ENCODE results near the gene INPP5A. TPM values are rescaled to one million over a fixed set of nuclear protein-coding genes. Genes with fewer than 3 reads are reported as not detected.
A peak's percentile ranks its signal among the peaks of the same experiment; 100 is the strongest.

Gene INPP5A
- total RNA-seq, 2 donors from 2014 or later, result 20.7 to 26.7 TPM

GRCh38 chr10:132645247-132645530 is 107.6 kb downstream of the INPP5A start:
- 93 to 96% methylated on average over 14 of the region's 14 CpGs for WGBS, 2 experiments (ENCODE audit: insufficient coverage in 1 of 2, insufficient read length in 1 of 2)
- H3K27me3 ChIP-seq (ENCODE audit: control insufficient read depth, insufficient read depth, low read length, poor library complexity, severe bottlenecking), result no peaks in the 10 kb centered on the region
- H3K27me3 Mint-ChIP-seq (ENCODE audit: insufficient read depth), result no peaks in the 10 kb centered on the region
- no peak overlapping the region for H3K4me3 Mint-ChIP-seq
- no peaks in the 10 kb centered on the region for H3K9me3 ChIP-seq (ENCODE audit: control insufficient read depth, low read length)
- H3K36me3 Mint-ChIP-seq (ENCODE audit: low read depth), result no peaks in the 10 kb centered on the region
- DNase-seq, result no peak
- no peak overlapping the region for H3K9ac ChIP-seq (ENCODE audit: extremely low read depth, low read length, poor library complexity, severe bottlenecking)
- peaks cover 3% of the 10 kb centered on the region for H3K4me1 ChIP-seq (ENCODE audit: control insufficient read depth, insufficient read depth, low read length)
- H3K27ac ChIP-seq (ENCODE audit: low read depth, low read length), result no peak overlapping the region
- no peaks in the 10 kb centered on the region for H3K9me3 Mint-ChIP-seq
- no peak overlapping the region for H3K27ac Mint-ChIP-seq
- H3K4me3 ChIP-seq (ENCODE audit: low read length), result no peak overlapping the region
- H3K4me1 Mint-ChIP-seq, result peaks cover 5% of the 10 kb centered on the region
- no peaks in the 10 kb centered on the region for H3K36me3 ChIP-seq (ENCODE audit: control insufficient read depth, insufficient read depth, low read length)
- TF ChIP-seq, protein P1, sequence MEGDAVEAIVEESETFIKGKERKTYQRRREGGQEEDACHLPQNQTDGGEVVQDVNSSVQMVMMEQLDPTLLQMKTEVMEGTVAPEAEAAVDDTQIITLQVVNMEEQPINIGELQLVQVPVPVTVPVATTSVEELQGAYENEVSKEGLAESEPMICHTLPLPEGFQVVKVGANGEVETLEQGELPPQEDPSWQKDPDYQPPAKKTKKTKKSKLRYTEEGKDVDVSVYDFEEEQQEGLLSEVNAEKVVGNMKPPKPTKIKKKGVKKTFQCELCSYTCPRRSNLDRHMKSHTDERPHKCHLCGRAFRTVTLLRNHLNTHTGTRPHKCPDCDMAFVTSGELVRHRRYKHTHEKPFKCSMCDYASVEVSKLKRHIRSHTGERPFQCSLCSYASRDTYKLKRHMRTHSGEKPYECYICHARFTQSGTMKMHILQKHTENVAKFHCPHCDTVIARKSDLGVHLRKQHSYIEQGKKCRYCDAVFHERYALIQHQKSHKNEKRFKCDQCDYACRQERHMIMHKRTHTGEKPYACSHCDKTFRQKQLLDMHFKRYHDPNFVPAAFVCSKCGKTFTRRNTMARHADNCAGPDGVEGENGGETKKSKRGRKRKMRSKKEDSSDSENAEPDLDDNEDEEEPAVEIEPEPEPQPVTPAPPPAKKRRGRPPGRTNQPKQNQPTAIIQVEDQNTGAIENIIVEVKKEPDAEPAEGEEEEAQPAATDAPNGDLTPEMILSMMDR (conservative IDR thresholded peaks at IDR 0.05), result no peak

DNA sequence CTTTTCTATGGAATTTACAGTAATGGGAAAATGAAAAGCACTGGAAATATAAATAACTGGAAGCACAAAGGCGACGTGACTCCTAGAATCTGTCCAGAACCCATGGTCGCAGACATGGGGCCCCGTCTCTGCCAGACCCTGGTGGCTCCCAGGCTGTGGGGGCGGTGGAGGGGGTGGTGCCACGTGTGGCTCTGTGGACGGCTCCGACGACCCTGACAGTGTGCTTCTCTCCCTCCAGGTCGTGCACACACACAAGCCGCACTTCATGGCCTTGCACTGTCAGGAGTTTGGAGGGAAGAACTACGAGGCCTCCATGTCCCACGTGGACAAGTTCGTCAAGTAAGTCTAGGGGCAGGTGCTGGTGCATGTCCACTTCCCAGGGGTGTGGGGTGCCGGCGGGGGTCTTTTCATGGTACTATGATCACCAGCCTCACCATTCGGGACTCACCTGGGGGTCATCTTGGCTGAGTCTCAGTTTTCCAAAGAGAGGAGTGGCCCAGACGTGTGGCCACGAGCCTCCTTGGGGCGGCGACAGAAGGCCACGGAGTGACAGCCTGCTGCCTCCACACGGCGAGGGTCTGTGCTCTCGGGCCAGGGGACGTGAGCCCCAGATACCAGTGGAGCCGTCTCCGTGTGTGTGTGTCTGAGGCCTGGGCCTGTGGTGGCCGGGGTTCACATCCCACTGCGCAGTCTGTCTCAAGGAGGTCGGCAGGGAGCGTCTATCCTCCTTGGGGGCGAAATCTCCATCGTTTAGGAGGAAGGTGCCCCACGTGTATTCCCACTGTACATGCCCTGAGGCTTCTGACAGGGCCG is 108.2 kb downstream of the INPP5A start:
- Mint-ChIP-seq H3K27me3 (ENCODE audit: insufficient read depth) (no peaks in the 10 kb centered on the region), H3K4me1 (peaks cover 5% of the 10 kb centered on the region), H3K9me3 (no peaks in the 10 kb centered on the region), H3K27ac (no peak overlapping the region), H3K4me3 (no peak overlapping the region), H3K36me3 (ENCODE audit: low read depth) (no peaks in the 10 kb centered on the region)
- TF ChIP-seq, protein P1 (conservative IDR thresholded peaks at IDR 0.05), result no peak
- Histone ChIP-seq H3K9ac (ENCODE audit: extremely low read depth, low read length, poor library complexity, severe bottlenecking) (no peak overlapping the region), H3K4me3 (ENCODE audit: low read length) (no peak overlapping the region), H3K36me3 (ENCODE audit: control insufficient read depth, insufficient read depth, low read length) (no peaks in the 10 kb centered on the region), H3K9me3 (ENCODE audit: control insufficient read depth, low read length) (no peaks in the 10 kb centered on the region), H3K27ac (ENCODE audit: low read depth, low read length) (no peak overlapping the region), H3K4me1 (ENCODE audit: control insufficient read depth, insufficient read depth, low read length) (peaks cover 3% of the 10 kb centered on the region), H3K27me3 (ENCODE audit: control insufficient read depth, insufficient read depth, low read length, poor library complexity, severe bottlenecking) (no peaks in the 10 kb centered on the region)
- WGBS, 2 experiments (ENCODE audit: insufficient coverage in 1 of 2, insufficient read length in 1 of 2), result 95% methylated on average over 35 to 36 of the region's 36 CpGs
- DNase-seq, result peak; percentile 22

GRCh38 chr10:132646443-132647097 is 109.0 kb downstream of the INPP5A start:
- no peak overlapping the region for H3K27ac ChIP-seq (ENCODE audit: low read depth, low read length)
- DNase-seq, result no peak
- Mint-ChIP-seq H3K4me3 (no peak overlapping the region), H3K36me3 (ENCODE audit: low read depth) (no peaks in the 10 kb centered on the region), H3K27me3 (ENCODE audit: insufficient read depth) (no peaks in the 10 kb centered on the region), H3K4me1 (peaks cover 5% of the 10 kb centered on the region), H3K27ac (no peak overlapping the region), H3K9me3 (no peaks in the 10 kb centered on the region)
- no peak overlapping the region for H3K4me3 ChIP-seq (ENCODE audit: low read length)
- no peaks in the 10 kb centered on the region for H3K36me3 ChIP-seq (ENCODE audit: control insufficient read depth, insufficient read depth, low read length)
- no peaks in the 10 kb centered on the region for H3K27me3 ChIP-seq (ENCODE audit: control insufficient read depth, insufficient read depth, low read length, poor library complexity, severe bottlenecking)
- H3K9ac ChIP-seq (ENCODE audit: extremely low read depth, low read length, poor library complexity, severe bottlenecking), result no peak overlapping the region
- WGBS, 2 experiments (ENCODE audit: insufficient coverage in 1 of 2, insufficient read length in 1 of 2), result 96% methylated on average over 18 to 31 of the region's 31 CpGs
- TF ChIP-seq, protein P1 (conservative IDR thresholded peaks at IDR 0.05), result no peak
- H3K9me3 ChIP-seq (ENCODE audit: control insufficient read depth, low read length), result no peaks in the 10 kb centered on the region
- peaks cover 3% of the 10 kb centered on the region for H3K4me1 ChIP-seq (ENCODE audit: control insufficient read depth, insufficient read depth, low read length)
